ENCODE data around the gene HLF.

HLF gene

GRCh38 chr17:55254375-55254774 lies 10.4 kb upstream of the HLF start:
- DNase-seq (ENCODE audit: low read depth, low spot score) = no peak

DNA sequence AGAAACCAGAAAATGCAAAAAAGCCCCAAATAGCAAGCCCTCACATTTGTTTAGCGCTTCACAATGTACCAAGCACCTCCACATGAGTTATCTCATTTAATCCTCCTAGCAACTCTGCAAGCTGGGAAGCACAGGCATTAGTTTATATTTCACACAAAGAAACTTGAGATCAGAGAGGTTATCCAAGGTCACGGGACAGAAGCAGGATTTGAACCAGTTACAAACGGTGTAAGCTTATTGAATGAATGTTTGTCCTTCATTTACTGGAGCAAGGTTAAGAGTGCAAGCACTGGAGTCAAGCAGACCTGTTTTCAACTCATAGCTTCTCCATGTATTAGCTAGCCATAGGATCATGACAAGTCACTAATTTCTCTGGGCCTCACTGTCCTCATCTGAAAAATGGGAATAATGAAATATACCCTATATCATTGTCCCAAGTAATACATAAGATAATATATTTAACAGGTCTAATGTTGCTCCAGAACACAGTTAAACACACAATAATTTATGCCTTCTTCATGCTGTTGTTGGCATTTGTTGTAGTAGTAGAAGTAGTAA lies 6.1 kb upstream of the HLF start:
- no peak for DNase-seq (ENCODE audit: low read depth, low spot score)

GRCh38 chr17:55259684-55260111 lies 5.1 kb upstream of the HLF start:
- no peak for DNase-seq (ENCODE audit: low read depth, low spot score)

- DNase-seq (ENCODE audit: low read depth, low spot score) = no peak
These were observed 3.4 kb upstream of the HLF start for GRCh38 chr17:55261311-55261710.

- no peak for DNase-seq (ENCODE audit: low read depth, low spot score)
These were observed 1.0 kb upstream of the HLF start for GRCh38 chr17:55263569-55264277.

- no peak for DNase-seq (ENCODE audit: low read depth, low spot score)
These were observed 499 bp upstream of the HLF start for GRCh38 chr17:55264278-55264644.

DNA sequence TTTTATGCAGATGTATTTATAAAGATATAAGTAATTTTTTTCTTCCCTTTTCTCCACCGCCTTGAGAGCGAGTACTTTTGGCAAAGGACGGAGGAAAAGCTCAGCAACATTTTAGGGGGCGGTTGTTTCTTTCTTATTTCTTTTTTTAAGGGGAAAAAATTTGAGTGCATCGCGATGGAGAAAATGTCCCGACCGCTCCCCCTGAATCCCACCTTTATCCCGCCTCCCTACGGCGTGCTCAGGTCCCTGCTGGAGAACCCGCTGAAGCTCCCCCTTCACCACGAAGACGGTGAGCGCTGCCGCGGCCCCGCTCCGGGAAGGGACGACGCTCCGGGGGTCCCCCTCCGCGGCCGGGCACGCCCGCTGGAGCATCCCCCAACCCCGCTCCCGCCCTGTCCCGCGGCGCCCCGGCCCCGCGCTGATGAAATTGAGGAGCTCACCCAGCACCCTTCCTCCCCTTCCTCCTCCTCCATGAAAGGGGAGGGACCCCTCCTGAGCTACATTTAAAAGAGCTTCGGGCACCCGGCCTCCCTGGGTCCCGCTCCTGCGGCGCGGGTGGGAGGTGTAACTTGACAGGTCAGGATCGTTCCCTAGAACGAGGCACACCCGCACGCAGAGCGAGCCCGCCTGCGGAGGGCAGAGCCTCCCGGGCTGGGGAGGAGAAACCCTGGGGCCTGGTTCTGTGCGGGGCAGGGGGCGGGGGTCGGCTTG lies 706 bp downstream of the HLF start:
- DNase-seq (ENCODE audit: low read depth, low spot score) = no peak

- DNase-seq (ENCODE audit: low read depth, low spot score) = no peak
These were observed 1.5 kb downstream of the HLF start for GRCh38 chr17:55266051-55266957.

DNA sequence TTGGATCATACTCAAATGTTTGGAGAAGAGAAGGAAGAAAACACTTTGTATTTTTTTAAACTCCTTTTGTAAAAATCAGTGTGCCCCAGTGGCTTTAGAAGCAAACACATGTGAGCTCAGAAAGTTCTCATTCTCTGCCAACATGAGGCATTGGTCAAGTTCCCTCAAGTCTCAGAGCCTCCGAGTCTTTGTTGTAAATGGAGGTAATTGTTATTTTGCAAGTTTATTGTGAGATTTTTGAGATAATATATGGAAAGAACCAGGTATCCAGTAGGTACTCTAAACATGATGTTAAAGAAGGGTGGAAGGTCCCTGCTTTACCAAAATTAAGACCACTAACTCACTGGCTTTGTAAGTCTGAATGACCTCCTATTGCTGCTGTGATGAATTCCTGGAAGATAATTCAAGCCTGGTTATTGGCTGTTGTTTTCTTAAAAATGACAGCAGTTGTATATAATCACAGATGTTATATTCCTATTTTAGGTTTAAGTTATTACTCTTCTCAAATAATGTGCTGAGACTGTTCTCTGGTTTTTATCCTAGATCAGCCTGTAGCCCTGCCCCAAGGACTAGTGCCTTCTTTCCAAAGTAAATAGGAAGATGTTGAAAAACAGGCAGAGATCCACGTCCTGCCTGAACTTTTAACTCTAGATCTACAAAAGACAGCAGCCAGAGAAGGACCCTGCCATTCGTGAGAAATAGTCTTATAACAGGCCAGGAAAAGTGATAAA lies 2.4 kb downstream of the HLF start:
- DNase-seq (ENCODE audit: low read depth, low spot score) = no peak

DNA sequence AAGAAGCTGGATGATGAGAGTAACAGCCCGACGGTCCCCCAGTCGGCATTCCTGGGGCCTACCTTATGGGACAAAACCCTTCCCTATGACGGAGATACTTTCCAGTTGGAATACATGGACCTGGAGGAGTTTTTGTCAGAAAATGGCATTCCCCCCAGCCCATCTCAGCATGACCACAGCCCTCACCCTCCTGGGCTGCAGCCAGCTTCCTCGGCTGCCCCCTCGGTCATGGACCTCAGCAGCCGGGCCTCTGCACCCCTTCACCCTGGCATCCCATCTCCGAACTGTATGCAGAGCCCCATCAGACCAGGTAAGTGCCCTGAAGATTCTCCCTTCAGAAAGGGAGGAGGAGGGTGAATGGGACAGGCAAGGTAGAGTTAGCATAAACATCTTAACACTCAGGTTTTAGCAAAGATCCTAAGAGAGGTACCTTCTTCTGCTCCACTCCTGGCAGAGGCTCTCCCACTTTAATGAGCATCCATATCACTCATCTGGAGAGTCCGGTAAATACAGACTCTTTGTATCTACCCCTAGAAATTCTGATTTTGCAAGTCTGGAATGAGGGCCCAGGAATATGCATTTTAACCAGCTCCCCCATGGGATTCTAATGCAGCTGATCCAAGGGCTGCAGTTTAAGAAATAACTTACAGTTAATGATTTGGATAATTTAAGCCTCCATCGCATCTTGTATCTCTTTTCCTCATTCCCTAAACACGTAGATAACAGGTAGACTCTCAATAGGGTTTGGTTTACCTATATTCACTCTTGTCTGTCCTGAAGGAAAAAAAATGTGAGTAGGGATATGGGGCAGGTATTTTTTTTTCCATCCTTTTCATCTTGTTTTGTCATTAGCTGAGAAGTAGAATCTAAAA lies 3.3 kb downstream of the HLF start:
- no peak for DNase-seq (ENCODE audit: low read depth, low spot score)

GRCh38 chr17:55268649-55269480 lies 4.1 kb downstream of the HLF start:
- no peak for DNase-seq (ENCODE audit: low read depth, low spot score)

DNA sequence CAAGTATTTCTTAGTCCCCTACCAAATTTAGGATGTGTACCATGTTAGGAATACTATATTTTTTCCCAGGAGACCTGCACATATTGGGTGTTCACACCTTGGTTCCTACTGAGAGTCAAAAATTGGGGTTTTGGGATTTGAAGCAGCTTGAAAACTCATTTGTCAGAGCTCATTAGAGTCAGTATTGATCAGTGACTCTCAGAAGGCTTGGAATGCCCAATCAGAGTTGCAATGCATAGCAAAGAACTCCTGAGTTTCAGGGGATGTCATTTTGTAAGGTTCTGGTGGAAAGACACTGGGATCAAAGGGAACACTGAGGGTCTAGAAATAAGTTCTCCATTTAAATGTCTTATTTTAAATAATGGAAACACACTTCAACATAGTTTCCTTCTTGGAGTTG lies 5.1 kb downstream of the HLF start:
- no peak for DNase-seq (ENCODE audit: low read depth, low spot score)

DNA sequence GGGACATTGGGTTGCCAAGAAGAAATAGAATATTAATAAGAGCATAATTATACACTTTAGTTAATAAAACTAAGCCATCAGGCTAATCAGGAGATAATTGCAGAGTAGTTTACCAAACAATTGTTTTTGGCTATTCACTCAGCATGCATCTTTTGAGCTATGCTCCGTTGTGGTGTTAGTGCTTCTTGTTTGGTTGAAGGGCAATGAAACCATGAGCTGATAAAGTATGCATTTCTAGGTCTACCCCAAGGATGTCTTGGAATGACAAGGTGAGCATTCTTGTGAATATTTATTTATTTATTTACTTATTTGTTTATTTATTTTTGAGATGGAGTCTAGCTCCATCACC lies 6.4 kb downstream of the HLF start:
- no peak for DNase-seq (ENCODE audit: low read depth, low spot score)

- DNase-seq (ENCODE audit: low read depth, low spot score) = no peak
These were observed 7.4 kb downstream of the HLF start for GRCh38 chr17:55271958-55272710.

DNA sequence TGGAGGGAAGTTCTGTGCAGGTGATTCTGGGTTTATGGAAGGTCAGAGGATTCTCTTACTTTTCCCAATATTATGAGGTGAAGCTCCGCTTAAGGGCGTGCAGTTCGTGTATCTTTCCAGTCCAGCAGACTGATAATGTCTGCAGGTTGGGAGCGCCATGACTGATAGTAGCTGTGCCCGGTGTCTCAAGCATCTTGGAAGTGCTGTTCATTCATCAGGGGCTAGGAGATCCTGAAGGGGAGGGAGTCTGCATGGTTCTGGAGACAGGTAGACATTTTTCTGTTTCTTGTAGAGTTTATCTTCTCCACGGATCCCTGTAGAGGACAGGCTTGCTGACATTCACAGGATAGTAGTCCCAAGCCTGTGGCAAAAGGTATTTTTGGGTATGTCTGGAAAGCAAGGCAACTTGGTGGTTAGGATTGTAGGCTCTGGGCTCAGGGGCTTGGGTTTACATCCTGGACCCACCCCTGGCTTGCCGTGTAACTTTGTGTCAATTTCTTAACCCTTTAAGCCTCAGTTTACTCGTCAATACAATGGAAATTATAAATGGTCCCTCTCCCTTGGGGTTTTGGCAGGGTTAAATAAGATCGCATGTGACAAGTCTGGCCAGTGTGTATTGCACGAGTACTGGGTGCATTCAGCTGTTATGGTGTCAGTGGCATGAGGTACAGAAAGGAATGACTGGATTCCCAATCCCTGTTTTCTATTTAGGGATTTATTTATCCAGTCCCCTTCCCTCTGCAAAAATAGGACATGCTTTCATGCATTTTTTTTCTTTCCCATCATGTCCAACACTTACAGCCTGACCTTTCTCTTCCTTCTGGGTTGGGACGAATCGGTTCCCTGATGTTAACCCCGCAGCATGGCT lies 8.2 kb downstream of the HLF start:
- DNase-seq (ENCODE audit: low read depth, low spot score) = no peak

DNA sequence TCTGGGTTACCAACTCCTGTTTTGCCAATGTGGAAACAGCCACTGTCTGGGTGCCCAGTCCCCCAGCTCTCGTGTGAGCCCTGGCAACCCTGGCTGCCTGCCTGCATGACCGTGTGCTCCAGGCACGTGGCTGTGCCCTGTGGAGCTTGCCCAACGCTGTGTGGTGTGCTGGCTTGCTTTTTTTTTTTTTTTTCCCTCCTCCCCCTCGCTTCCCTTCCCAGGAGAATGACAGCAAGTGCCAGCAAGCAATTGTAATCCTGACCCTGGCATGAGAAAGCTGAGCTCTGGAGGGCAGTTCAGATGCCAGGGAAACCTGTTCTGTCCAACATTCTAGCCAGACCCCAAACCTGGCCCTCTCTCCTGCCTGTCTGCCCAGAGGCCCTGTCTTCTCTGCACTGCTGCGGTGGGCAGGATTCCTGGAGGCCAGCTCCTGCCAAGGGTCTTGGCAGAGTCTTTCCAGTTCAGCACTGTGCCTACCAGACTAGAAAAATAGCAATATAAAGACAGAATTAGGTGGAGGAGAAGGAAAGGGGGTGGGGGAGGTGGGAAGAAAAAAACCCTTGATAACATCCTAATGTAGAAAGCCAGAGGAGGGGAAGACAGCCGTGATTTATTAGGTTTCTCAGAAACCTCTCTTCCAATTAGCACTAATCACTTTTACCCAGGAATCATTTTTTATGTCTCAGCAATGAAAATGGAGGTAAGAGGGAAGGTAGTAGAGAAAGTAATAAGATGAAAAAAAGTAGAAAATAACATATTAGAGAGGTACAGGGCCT lies 9.0 kb downstream of the HLF start:
- DNase-seq (ENCODE audit: low read depth, low spot score) = no peak
